Measurements from ENCODE around the gene MKRN3. TPM values are rescaled to one million over a fixed set of nuclear protein-coding genes. Genes with fewer than 3 reads are reported as not detected.
A peak's percentile ranks its signal among the peaks of the same experiment; 100 is the strongest.

MKRN3 gene
- polyA plus RNA-seq, 1 of the 3 experiments (the other 2 are of a cell fraction): 4.7 TPM

- ChIA-PET POLR2A (no interaction called here), CTCF (no interaction called here)
- Histone ChIP-seq H3K4me2 (peak overlapping the region; percentile 78), H3K27me3 (ENCODE audit: insufficient read depth) (no peaks in the 10 kb centered on the region), H2AFZ (ENCODE audit: low read depth) (no peak overlapping the region), H3K4me3 (ENCODE audit: low read depth in 2 of 2, low read length in 1 of 2) (peak overlapping the region; percentile 74 to 90), H3K36me3 (replicated peaks in 1 of 2; ENCODE audit: control insufficient read depth in 1 of 2, insufficient read depth in 2 of 2, low read length in 1 of 2) (peaks cover 3 to 11% of the 10 kb centered on the region in 2 experiments), H3K27ac (ENCODE audit: low read depth in 2 of 2, low read length in 1 of 2) (no peak overlapping the region; a peak in 1 of 4 replicates), H4K20me1 (ENCODE audit: insufficient read depth) (peaks cover 37% of the 10 kb centered on the region), H3K9ac (no peak overlapping the region; the same call in 1 of the 2 replicates), H3K79me2 (ENCODE audit: insufficient read depth) (peaks cover 61% of the 10 kb centered on the region), H3F3A (replicated peaks; ENCODE audit: insufficient read depth) (peaks cover 5% of the 10 kb centered on the region), H3K9me3 (no peaks in the 10 kb centered on the region), H3K4me1 (ENCODE audit: control insufficient read depth in 1 of 2, insufficient read depth in 2 of 2, low read depth in 1 of 2, low read length in 1 of 2) (peaks cover 0 to 9% of the 10 kb centered on the region in 2 experiments; a peak in 2 of 4 replicates), H3K9me2 (no peaks in the 10 kb centered on the region)
- WGBS (ENCODE audit: low lambda C conversion rate): 53% methylated on average over 8 of the region's 8 CpGs
- no peak for DNase-seq
- no peak for TF ChIP-seq SIN3A (IDR thresholded peaks at IDR 0.05; ENCODE audit: borderline replicate concordance, low read depth, low read length)
Observed at GRCh38 chr15:23566651-23567050, 1.2 kb downstream of the MKRN3 start.

- Histone ChIP-seq H3K4me1 (ENCODE audit: control insufficient read depth in 1 of 2, insufficient read depth in 2 of 2, low read depth in 1 of 2, low read length in 1 of 2) (peaks cover 0 to 9% of the 10 kb centered on the region in 2 experiments; a peak in 2 of 4 replicates), H3K9ac (no peak overlapping the region), H2AFZ (ENCODE audit: low read depth) (no peak overlapping the region), H3K79me2 (ENCODE audit: insufficient read depth) (peaks cover 73% of the 10 kb centered on the region), H3K27me3 (ENCODE audit: insufficient read depth) (no peaks in the 10 kb centered on the region), H3K4me2 (no peak overlapping the region), H3K36me3 (replicated peaks in 1 of 2; ENCODE audit: control insufficient read depth in 1 of 2, insufficient read depth in 2 of 2, low read length in 1 of 2) (peaks cover 3 to 11% of the 10 kb centered on the region in 2 experiments), H3K27ac (ENCODE audit: low read depth in 2 of 2, low read length in 1 of 2) (no peak overlapping the region), H3K9me2 (no peaks in the 10 kb centered on the region), H3F3A (replicated peaks; ENCODE audit: insufficient read depth) (peaks cover 5% of the 10 kb centered on the region), H3K9me3 (no peaks in the 10 kb centered on the region), H3K4me3 (ENCODE audit: low read depth in 2 of 2, low read length in 1 of 2) (no peak overlapping the region), H4K20me1 (ENCODE audit: insufficient read depth) (peaks cover 47% of the 10 kb centered on the region)
- ChIA-PET POLR2A (no interaction called here), CTCF (no interaction called here)
- WGBS (ENCODE audit: low lambda C conversion rate): 45% methylated on average over 1 of the region's 1 CpG
- TF ChIP-seq MEF2A (IDR thresholded peaks at IDR 0.05; ENCODE audit: borderline replicate concordance, low read depth): no peak
- no peak for TF ChIP-seq YY1 (IDR thresholded peaks at IDR 0.05; ENCODE audit: low read depth)
- TF ChIP-seq RAD21 (IDR thresholded peaks at IDR 0.05; ENCODE audit: low read length): no peak
- TF ChIP-seq NRF1 (IDR thresholded peaks at IDR 0.05; ENCODE audit: low read depth, low read length): no peak
- TF ChIP-seq MAX (IDR thresholded peaks at IDR 0.05; ENCODE audit: low read depth): no peak
- no peak for TF ChIP-seq TAF1 (IDR thresholded peaks at IDR 0.05; ENCODE audit: borderline replicate concordance, low read depth, low read length)
- TF ChIP-seq IRF3 (IDR thresholded peaks at IDR 0.05; ENCODE audit: low read depth, low read length): no peak
- TF ChIP-seq USF2 (IDR thresholded peaks at IDR 0.05; ENCODE audit: borderline replicate concordance, low read depth, low read length): no peak
- TF ChIP-seq MXI1 (IDR thresholded peaks at IDR 0.05; ENCODE audit: low read depth, low read length): no peak
- no peak for TF ChIP-seq CTCF (IDR thresholded peaks at IDR 0.05)
- no peak for DNase-seq
Observed at GRCh38 chr15:23567921-23568320, 2.4 kb downstream of the MKRN3 start.
